Measurements from ENCODE around the gene TTLL6.

DNA sequence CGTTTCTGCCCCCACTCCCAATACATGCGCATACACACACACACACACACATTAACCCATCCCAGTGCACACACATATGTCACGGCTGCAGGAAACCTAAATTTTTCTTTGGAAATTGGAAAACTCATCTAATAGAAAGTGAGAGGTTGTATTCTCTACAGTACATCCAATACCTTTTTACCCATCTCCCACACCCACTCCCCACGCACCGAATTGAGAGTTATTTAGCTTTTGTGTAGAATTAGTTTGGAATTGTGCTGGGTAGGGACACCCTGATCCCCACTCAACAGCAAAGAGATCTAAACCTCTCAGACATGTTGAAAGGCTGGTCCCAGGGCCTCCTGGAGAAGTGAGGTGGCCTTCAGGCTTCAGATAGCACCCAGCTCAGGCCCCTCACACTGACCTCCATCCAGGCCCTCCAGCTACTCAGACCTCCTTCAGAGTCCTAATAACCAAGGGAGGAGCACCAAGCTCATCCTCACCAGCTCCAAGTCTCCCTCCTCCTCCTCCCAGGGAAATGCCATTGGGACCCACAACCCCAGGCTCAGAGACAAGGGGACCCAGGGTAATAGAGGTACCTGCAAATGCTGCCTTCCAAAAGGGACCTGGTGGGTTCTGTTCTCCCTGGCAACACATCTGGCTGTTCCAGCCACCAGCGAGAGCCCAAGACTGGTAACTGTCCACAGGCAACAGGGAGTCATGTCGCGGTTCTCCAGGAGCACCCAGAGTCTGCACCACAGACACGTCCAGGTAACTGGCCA lies 89.4 kb downstream of the TTLL6 start:
- TF ChIP-seq, protein P1, sequence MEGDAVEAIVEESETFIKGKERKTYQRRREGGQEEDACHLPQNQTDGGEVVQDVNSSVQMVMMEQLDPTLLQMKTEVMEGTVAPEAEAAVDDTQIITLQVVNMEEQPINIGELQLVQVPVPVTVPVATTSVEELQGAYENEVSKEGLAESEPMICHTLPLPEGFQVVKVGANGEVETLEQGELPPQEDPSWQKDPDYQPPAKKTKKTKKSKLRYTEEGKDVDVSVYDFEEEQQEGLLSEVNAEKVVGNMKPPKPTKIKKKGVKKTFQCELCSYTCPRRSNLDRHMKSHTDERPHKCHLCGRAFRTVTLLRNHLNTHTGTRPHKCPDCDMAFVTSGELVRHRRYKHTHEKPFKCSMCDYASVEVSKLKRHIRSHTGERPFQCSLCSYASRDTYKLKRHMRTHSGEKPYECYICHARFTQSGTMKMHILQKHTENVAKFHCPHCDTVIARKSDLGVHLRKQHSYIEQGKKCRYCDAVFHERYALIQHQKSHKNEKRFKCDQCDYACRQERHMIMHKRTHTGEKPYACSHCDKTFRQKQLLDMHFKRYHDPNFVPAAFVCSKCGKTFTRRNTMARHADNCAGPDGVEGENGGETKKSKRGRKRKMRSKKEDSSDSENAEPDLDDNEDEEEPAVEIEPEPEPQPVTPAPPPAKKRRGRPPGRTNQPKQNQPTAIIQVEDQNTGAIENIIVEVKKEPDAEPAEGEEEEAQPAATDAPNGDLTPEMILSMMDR (tag by site-specific recombination; IDR thresholded peaks at IDR 0.05): no peak
- TF ChIP-seq ZBTB7A (tag by site-specific recombination; IDR thresholded peaks at IDR 0.05; ENCODE audit: low read depth): no peak
- TF ChIP-seq ZBTB8A (tag by site-specific recombination; IDR thresholded peaks at IDR 0.05): no peak
- no peak for TF ChIP-seq AEBP2 (tag by site-specific recombination; IDR thresholded peaks at IDR 0.05; ENCODE audit: borderline replicate concordance)
- TF ChIP-seq TSHZ1 (tag by site-specific recombination; IDR thresholded peaks at IDR 0.05; ENCODE audit: borderline replicate concordance): no peak
- TF ChIP-seq ZNF266 (tag by site-specific recombination; IDR thresholded peaks at IDR 0.05; ENCODE audit: low read depth): no peak
- TF ChIP-seq ZNF747 (tag by site-specific recombination; IDR thresholded peaks at IDR 0.05): no peak
- TF ChIP-seq ZNF670 (tag by site-specific recombination; IDR thresholded peaks at IDR 0.05; ENCODE audit: low read depth): no peak
- no peak for TF ChIP-seq ZNF404 (tag by site-specific recombination; IDR thresholded peaks at IDR 0.05)
- TF ChIP-seq ZNF571 (tag by site-specific recombination; IDR thresholded peaks at IDR 0.05): no peak
- TF ChIP-seq ZNF560 (tag by site-specific recombination; IDR thresholded peaks at IDR 0.05; ENCODE audit: borderline replicate concordance): no peak
- no peak for TF ChIP-seq ZNF184 (tag by site-specific recombination; IDR thresholded peaks at IDR 0.05)
- no peak for TF ChIP-seq MZF1 (tag by site-specific recombination; IDR thresholded peaks at IDR 0.05; ENCODE audit: borderline replicate concordance)

Data from HEK293 (cell line).